SU-DHL-6 (cell line): ENCODE data around the gene SUPT4H1.

Experiments
- EZH2phosphoT487 ChIP-seq: fragments of 200-600 bp; sonication (generic), shearing (Covaris generic); conservative IDR thresholded peaks from 2 replicates; pipeline ENCODE4 v1.6.1; 2018; ENCODE audit warnings: mild to moderate bottlenecking, antibody characterized with exemption, low read length, moderate library complexity, mixed read lengths
- TF ChIP-seq, protein P1 (sequence below): fragments of 200-600 bp; sonication (generic); IDR thresholded peaks from one replicate; pipeline ENCODE4 v1.5.1; 2017; ENCODE audit warnings: antibody characterized with exemption, mild to moderate bottlenecking, low read length, moderate library complexity; ENCODE audit not compliant: insufficient read depth, poor library complexity, severe bottlenecking

- TF ChIP-seq, protein P1, sequence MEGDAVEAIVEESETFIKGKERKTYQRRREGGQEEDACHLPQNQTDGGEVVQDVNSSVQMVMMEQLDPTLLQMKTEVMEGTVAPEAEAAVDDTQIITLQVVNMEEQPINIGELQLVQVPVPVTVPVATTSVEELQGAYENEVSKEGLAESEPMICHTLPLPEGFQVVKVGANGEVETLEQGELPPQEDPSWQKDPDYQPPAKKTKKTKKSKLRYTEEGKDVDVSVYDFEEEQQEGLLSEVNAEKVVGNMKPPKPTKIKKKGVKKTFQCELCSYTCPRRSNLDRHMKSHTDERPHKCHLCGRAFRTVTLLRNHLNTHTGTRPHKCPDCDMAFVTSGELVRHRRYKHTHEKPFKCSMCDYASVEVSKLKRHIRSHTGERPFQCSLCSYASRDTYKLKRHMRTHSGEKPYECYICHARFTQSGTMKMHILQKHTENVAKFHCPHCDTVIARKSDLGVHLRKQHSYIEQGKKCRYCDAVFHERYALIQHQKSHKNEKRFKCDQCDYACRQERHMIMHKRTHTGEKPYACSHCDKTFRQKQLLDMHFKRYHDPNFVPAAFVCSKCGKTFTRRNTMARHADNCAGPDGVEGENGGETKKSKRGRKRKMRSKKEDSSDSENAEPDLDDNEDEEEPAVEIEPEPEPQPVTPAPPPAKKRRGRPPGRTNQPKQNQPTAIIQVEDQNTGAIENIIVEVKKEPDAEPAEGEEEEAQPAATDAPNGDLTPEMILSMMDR: no peak
- TF ChIP-seq EZH2phosphoT487: no peak
These were observed 39.2 kb downstream of the SUPT4H1 start for GRCh38 chr17:58312829-58313228.
